GM18517 (cell line): ENCODE results near the gene ICE2.

Experiments
- ATAC-seq: cut with Tn5 transposase; IDR thresholded peaks from one replicate; pipeline ENCODE4 v1.9.1; 2021; ENCODE audit warnings: mild to moderate bottlenecking, moderate library complexity; ENCODE audit not compliant: unreplicated experiment

ICE2 gene

DNA sequence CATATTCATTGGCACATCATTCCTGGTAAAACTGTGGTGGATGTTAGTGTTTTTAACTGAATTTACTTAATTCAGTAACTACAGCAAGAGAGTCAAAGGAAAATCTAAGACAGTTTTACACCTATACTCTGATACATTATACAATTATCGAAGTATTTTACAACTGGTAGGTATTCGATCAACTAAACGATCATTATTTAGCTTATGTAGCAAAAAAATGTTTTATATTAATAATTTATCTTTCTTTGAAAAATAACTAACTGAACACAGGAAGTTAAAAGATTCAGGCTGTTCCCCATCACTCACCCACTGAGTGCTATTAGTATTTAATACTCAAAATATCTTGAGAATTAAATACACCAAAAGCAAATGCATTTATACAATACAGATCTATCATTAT is 21.0 kb downstream of the ICE2 start:
- ATAC-seq: no peak

GRCh38 chr15:60454824-60455223 is 24.1 kb downstream of the ICE2 start:
- no peak for ATAC-seq

GRCh38 chr15:60448668-60449360 is 30.1 kb downstream of the ICE2 start:
- ATAC-seq: no peak

DNA sequence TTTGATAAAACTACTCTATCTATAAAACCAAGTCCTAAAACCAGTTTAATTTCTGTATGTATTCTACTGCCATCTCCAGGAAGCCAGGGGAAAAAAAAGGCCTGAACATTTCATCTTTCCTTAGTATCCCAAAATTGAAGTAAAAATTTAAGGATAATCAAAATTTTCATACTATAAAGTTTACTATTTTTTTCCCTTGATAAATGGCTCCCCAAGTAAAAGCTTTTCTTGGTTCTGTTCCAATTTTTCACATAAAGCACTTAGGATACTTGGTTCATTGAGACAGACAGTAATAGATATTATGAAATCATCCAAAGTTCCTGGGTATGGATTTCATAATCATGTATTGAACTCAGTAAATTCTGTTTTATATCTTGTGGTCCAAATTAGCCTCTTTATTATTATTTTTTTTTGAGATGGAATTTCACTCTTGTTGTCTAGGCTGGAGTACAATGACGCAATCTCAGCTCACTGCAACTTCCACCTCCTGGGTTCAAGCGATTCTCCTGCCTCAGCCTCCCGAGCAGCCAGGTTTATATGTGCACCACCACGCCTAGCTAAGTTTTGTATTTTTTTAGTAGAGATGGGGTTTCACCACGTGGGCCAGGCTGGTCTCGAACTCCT is 34.5 kb downstream of the ICE2 start:
- ATAC-seq: no peak

- no peak for ATAC-seq
Measured at GRCh38 chr15:60442763-60443162, 36.2 kb downstream of the ICE2 start.

GRCh38 chr15:60442031-60442650 is 36.8 kb downstream of the ICE2 start:
- ATAC-seq: no peak

GRCh38 chr15:60441331-60441730 is 37.6 kb downstream of the ICE2 start:
- no peak for ATAC-seq

- ATAC-seq: no peak
Measured at GRCh38 chr15:60438646-60439045, 40.3 kb downstream of the ICE2 start.

- ATAC-seq: no peak
Measured at GRCh38 chr15:60428935-60429334, 50.0 kb downstream of the ICE2 start.

- no peak for ATAC-seq
Measured at GRCh38 chr15:60426870-60427508, 52.0 kb downstream of the ICE2 start.

DNA sequence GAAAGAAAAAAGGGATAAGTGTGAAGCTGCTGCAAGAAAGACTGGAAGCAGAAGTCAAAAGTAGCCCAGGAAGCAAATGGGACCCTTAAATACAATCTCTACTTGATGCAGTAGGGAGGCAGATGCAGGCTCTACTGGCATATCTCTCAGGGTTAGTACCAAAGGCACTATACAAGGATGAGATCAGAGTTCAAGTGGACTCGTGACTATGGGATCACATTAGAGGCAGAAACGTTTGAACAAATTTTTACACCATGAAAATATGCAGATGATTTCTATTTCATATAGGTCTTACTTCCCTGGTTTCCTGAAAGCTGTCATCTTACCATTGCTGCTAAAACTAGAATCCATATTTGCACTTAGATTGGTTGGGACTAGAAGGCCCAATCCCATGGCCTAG is 53.5 kb downstream of the ICE2 start:
- ATAC-seq: no peak

DNA sequence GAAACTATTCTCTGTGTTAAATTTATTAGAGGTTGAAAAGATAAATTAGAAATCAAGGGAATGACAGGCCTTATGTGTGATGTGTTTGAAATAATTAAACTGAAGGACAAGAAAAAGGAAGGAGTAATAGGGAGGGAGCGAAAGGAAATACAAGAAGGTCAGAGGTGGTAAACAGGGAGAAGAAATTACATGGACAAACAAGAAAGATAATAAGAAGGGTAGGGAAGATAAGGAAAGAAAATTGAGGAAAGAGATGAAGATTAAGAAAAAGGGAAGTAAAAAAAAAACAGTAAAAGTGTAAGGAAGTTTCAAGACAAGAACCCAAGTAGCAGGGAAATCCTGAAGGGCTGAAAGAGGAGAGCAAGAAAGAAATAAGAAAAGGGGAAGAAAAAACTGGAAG is 54.9 kb downstream of the ICE2 start:
- ATAC-seq: no peak

GRCh38 chr15:60423537-60423936 is 55.4 kb downstream of the ICE2 start:
- no peak for ATAC-seq

GRCh38 chr15:60421544-60421943 is 57.4 kb downstream of the ICE2 start:
- no peak for ATAC-seq

DNA sequence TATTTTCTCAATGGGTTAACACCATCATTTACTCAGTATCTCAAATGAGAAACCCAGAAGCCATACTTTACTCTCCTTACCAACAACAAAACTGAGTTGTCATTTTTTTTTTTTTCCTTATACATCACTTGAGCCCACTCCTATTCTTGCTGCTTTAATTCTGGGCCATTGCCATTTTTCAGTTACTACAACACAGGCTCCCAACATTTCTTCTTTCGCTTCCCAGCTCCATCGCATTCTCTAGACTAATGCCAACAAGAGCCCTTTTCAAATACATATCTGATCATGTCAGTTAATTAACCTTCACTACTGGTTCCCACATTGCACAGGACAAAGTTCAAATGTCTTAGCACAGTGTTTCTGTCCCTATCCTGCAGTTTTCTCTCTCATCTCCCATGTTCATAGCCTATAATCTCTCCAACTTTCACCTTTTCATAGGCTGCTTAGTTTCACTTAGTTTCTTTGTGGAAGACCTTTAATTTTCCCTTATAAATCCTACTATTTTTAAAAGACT is 58.7 kb downstream of the ICE2 start:
- no peak for ATAC-seq

GRCh38 chr15:60419753-60420152 is 59.2 kb downstream of the ICE2 start:
- no peak for ATAC-seq

- ATAC-seq: no peak
Measured at GRCh38 chr15:60418096-60418495, 60.8 kb downstream of the ICE2 start.

- no peak for ATAC-seq
Measured at GRCh38 chr15:60417112-60417511, 61.8 kb downstream of the ICE2 start.

- no peak for ATAC-seq
Measured at GRCh38 chr15:60416484-60416883, 62.5 kb downstream of the ICE2 start.

DNA sequence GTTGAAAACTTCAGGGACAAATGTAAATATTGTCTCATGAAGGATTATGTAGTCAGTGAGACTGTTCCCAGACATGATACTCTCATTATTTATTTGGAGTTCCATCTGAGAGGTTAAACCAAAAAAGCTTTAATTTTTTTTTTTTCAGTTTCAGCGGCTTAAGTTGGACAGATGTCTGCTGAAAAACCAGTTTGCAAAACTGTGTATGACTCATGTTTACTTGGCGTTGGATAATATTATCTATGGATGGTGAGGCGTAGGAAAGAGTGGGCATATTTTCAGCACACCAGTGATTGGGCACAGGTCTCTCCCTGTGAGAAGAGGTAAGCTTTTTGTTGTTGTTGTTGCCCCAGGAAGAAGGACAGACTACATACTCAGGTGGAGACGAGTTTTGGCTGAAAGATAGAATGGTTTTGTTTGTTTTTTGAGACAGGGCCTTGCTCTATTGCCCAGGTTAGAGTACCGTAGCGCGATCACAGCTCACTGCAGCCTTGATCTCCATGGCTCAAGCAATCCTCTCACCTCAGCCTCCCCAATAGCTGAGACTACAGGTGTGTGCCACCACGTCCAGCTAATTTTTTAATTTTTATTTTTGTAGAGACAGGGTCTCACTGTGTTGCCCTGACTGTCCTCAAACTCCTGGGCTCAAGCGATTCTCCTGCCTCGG is 64.8 kb downstream of the ICE2 start:
- no peak for ATAC-seq

GRCh38 chr15:60413231-60413824 is 65.6 kb downstream of the ICE2 start:
- no peak for ATAC-seq
